Measurements from ENCODE around the gene OPN1SW.

DNA sequence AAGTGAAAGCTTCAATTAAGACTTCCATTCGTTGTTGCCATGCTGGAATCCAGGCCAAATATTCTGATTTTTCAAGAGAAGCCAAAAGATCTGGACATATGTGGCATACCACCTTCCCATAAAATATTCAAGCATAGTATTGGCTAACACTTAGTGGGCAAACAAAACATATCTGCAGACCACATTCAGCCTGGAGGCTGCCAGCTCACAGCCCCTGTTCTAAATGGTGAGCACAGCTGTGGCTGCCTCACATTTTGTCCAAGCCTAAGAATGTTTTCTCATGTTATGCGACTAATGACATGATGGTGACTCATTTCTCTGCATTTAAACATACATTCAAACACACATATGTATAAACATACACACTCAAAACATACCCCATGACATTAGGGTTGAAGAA, 47.0 kb downstream of the OPN1SW start:
- TF ChIP-seq POLR2A (IDR thresholded peaks at IDR 0.05; ENCODE audit: low read length) (no peak), GATA1 (IDR thresholded peaks at IDR 0.05; ENCODE audit: low read depth, low read length) (no peak)
